GM19455 (cell line): ENCODE measurements around the gene CYREN.
"Not testable (repeated sequence)": the region's sequence is repeated elsewhere in the genome, so short reads cannot be mapped to it uniquely, and the experiment has no call there.

ENCODE experiments used
- ATAC-seq: cut with Tn5 transposase; IDR thresholded peaks from one replicate; pipeline ENCODE4 v1.9.1; 2021; ENCODE audit not compliant: unreplicated experiment

The CYREN gene

GRCh38 chr7:135170274-135170997 lies at the start of gene CYREN:
Gene CYREN, minus strand, starts transcription at chr7:135170707. Its CDS starts 1,785 bp downstream, at chr7:135168922.
- ATAC-seq: peak; percentile 75

GRCh38 chr7:135217645-135218509 lies 47.4 kb upstream of the CYREN start:
- ATAC-seq: no peak

- ATAC-seq: no peak
Observed at GRCh38 chr7:135215698-135216097, 45.2 kb upstream of the CYREN start.

GRCh38 chr7:135215180-135215579 lies 44.7 kb upstream of the CYREN start:
- ATAC-seq: no peak

- ATAC-seq: no peak
Observed at GRCh38 chr7:135213831-135214230, 43.3 kb upstream of the CYREN start.

GRCh38 chr7:135211946-135212685 lies 41.6 kb upstream of the CYREN start:
- ATAC-seq: not testable (repeated sequence)

- ATAC-seq: peak; percentile 84
Observed at GRCh38 chr7:135211179-135211945, 40.9 kb upstream of the CYREN start, which contains the start of gene WDR91. Gene WDR91, minus strand, starts transcription at chr7:135211526. Its CDS starts 24 bp downstream, at chr7:135211502.

GRCh38 chr7:135210888-135211178 lies 40.3 kb upstream of the CYREN start:
- ATAC-seq: no peak

- no peak for ATAC-seq
Observed at GRCh38 chr7:135209225-135209834, 38.8 kb upstream of the CYREN start.

- no peak for ATAC-seq
Observed at GRCh38 chr7:135208102-135208793, 37.7 kb upstream of the CYREN start.

- ATAC-seq: no peak
Observed at GRCh38 chr7:135207406-135208101, 37.0 kb upstream of the CYREN start.

GRCh38 chr7:135206941-135207391 lies 36.5 kb upstream of the CYREN start:
- peak; percentile 20 for ATAC-seq

GRCh38 chr7:135205850-135206249 lies 35.3 kb upstream of the CYREN start:
- ATAC-seq: no peak

GRCh38 chr7:135204876-135205275 lies 34.4 kb upstream of the CYREN start:
- no peak for ATAC-seq

GRCh38 chr7:135204341-135204749 lies 33.8 kb upstream of the CYREN start:
- no peak for ATAC-seq

- ATAC-seq: no peak
Observed at GRCh38 chr7:135201350-135201749, 30.8 kb upstream of the CYREN start.

GRCh38 chr7:135200821-135201331 lies 30.4 kb upstream of the CYREN start:
- no peak for ATAC-seq

GRCh38 chr7:135199439-135199838 lies 28.9 kb upstream of the CYREN start:
- no peak for ATAC-seq
